GM23338 (cell line): ENCODE data around the gene EEF1A1. TPM values are rescaled to one million over a fixed set of nuclear protein-coding genes. Genes with fewer than 3 reads are reported as not detected.

Source experiments
- ATAC-seq: fragments of 200-7000 bp; cut with Tn5 transposase; 3 replicates; pipeline ENCODE4 v1.9.1; 2020
- DNase-seq: peaks from one replicate; pipeline ENCODE4 v3.0.0-alpha.2; 2015; ENCODE audit warnings: low spot score
- H2AFZ ChIP-seq: fragments of 200-600 bp; sonication (generic); 2 replicates; pipeline ENCODE4 v1.8.0; 2016; ENCODE audit warnings: antibody characterized with exemption, mild to moderate bottlenecking, moderate library complexity
- H3F3A ChIP-seq: fragments of 200-600 bp; sonication (generic); replicated peaks from 2 replicates; pipeline ENCODE4 v1.8.0; 2017; ENCODE audit warnings: antibody characterized with exemption, mixed run types, low read depth
- H3K27ac ChIP-seq: fragments of 200-600 bp; sonication (generic); 2 replicates; pipeline ENCODE4 v1.6.1; 2016; ENCODE audit warnings: low read depth
- H3K27me3 ChIP-seq: fragments of 200-600 bp; sonication (generic); 2 replicates; pipeline ENCODE4 v1.8.0; 2016; ENCODE audit warnings: mild to moderate bottlenecking, mixed run types, moderate library complexity; ENCODE audit not compliant: insufficient read depth
- H3K36me3 ChIP-seq: fragments of 200-600 bp; sonication (generic); 2 replicates; pipeline ENCODE4 v1.8.0; 2016; ENCODE audit warnings: mild to moderate bottlenecking; ENCODE audit not compliant: insufficient read depth
- H3K4me1 ChIP-seq: fragments of 200-600 bp; sonication (generic); 2 replicates; pipeline ENCODE4 v1.8.0; 2016; ENCODE audit warnings: mild to moderate bottlenecking, moderate library complexity; ENCODE audit not compliant: insufficient read depth
- H3K4me2 ChIP-seq: fragments of 200-600 bp; sonication (generic); 2 replicates; pipeline ENCODE4 v1.7.1; 2017; ENCODE audit warnings: mixed run types
- H3K4me3 ChIP-seq: fragments of 200-600 bp; sonication (generic); 2 replicates; pipeline ENCODE4 v1.6.1; 2016; ENCODE audit warnings: mixed run types
- H3K79me2 ChIP-seq: fragments of 200-600 bp; sonication (generic); replicated peaks from 2 replicates; pipeline ENCODE4 v1.8.0; 2017; ENCODE audit warnings: mild to moderate bottlenecking; ENCODE audit not compliant: insufficient read depth
- H3K9me2 ChIP-seq: fragments of 200-600 bp; sonication (generic); 2 replicates; pipeline ENCODE4 v1.8.0; 2017; ENCODE audit not compliant: insufficient read depth
- H4K20me1 ChIP-seq: fragments of 200-600 bp; sonication (generic); replicated peaks from 2 replicates; pipeline ENCODE4 v1.8.0; 2017; ENCODE audit warnings: mild to moderate bottlenecking; ENCODE audit not compliant: insufficient read depth
- H3K27ac Mint-ChIP-seq: 2 replicates; pipeline ENCODE4 v1.8.0; 2020; ENCODE audit warnings: inconsistent platforms, mild to moderate bottlenecking, moderate library complexity, mixed read lengths
- H3K27me3 Mint-ChIP-seq: 3 replicates; pipeline ENCODE4 v1.8.0; 2022; ENCODE audit warnings: low read depth, mild to moderate bottlenecking, moderate library complexity, mixed read lengths, inconsistent platforms; ENCODE audit not compliant: insufficient read depth, poor library complexity
- H3K36me3 Mint-ChIP-seq: 3 replicates; pipeline ENCODE4 v1.8.0; 2021; ENCODE audit warnings: low read depth, mild to moderate bottlenecking, inconsistent platforms, moderate library complexity, mixed read lengths
- H3K4me1 Mint-ChIP-seq: 3 replicates; pipeline ENCODE4 v1.8.0; 2020; ENCODE audit warnings: mild to moderate bottlenecking, inconsistent platforms, mixed read lengths
- H3K4me3 Mint-ChIP-seq: 3 replicates; pipeline ENCODE4 v1.8.0; 2021; ENCODE audit warnings: moderate library complexity, mild to moderate bottlenecking, inconsistent platforms, mixed read lengths
- H3K9me3 Mint-ChIP-seq: 3 replicates; pipeline ENCODE4 v1.8.0; 2020; ENCODE audit warnings: moderate library complexity, mild to moderate bottlenecking, inconsistent platforms, mixed read lengths
- CREB1 ChIP-seq: fragments of 250-450 bp; sonication (Bioruptor Pico); IDR thresholded peaks from 2 replicates; pipeline ENCODE4 v1.5.0; 2020; ENCODE audit warnings: low read depth, mild to moderate bottlenecking, moderate library complexity
- CTCF ChIP-seq, 2 experiments: fragments of 200-600 bp in 1 of 2; sonication (generic) in 1 of 2; conservative IDR thresholded peaks; 2 replicates each; pipeline versions ENCODE4 v1.5.1 to v1.6.1; 2016 to 2017; ENCODE audit warnings: antibody characterized with exemption in 2 of 2, low read depth in 2 of 2, mild to moderate bottlenecking in 2 of 2, moderate library complexity in 1 of 2
- ETS1 ChIP-seq: IDR thresholded peaks from 2 replicates; pipeline ENCODE4 v1.6.1; 2016; ENCODE audit warnings: antibody characterized with exemption
- EZH2 ChIP-seq: fragments of 200-600 bp; sonication (generic); IDR thresholded peaks from one replicate; pipeline ENCODE4 v1.8.0; 2017; ENCODE audit warnings: antibody characterized with exemption, mild to moderate bottlenecking, low read depth; ENCODE audit not compliant: unreplicated experiment
- EZH2phosphoT487 ChIP-seq: fragments of 200-600 bp; sonication (generic); IDR thresholded peaks from one replicate; pipeline ENCODE4 v1.8.1; 2018; ENCODE audit warnings: antibody characterized with exemption; ENCODE audit not compliant: unreplicated experiment
- JUNB ChIP-seq: IDR thresholded peaks from one replicate; pipeline ENCODE4 v1.6.1; 2016; ENCODE audit warnings: antibody characterized with exemption; ENCODE audit not compliant: unreplicated experiment
- NANOG ChIP-seq: IDR thresholded peaks from 2 replicates; pipeline ENCODE4 v1.6.1; 2016; ENCODE audit warnings: antibody characterized with exemption, borderline replicate concordance
- POLR2AphosphoS5 ChIP-seq: IDR thresholded peaks from 2 replicates; pipeline ENCODE4 v1.6.1; 2016; ENCODE audit warnings: antibody characterized with exemption, low read depth
- REST ChIP-seq: IDR thresholded peaks from one replicate; pipeline ENCODE4 v1.6.1; 2018; ENCODE audit warnings: antibody characterized with exemption; ENCODE audit not compliant: unreplicated experiment
- STAT1 ChIP-seq: IDR thresholded peaks from one replicate; pipeline ENCODE4 v1.6.1; 2016; ENCODE audit warnings: antibody characterized with exemption; ENCODE audit not compliant: unreplicated experiment
- ZNF114 ChIP-seq: fragments of 250-450 bp; sonication (Bioruptor Pico); IDR thresholded peaks from 2 replicates; pipeline ENCODE4 v1.5.0; 2020; ENCODE audit warnings: mild to moderate bottlenecking, moderate library complexity
- ZNF331 ChIP-seq: fragments of 250-450 bp; sonication (Bioruptor Pico); IDR thresholded peaks from 2 replicates; pipeline ENCODE4 v1.5.0; 2020; ENCODE audit warnings: low read depth, mild to moderate bottlenecking, moderate library complexity
- ZNF462 ChIP-seq: fragments of 250-450 bp; sonication (Bioruptor Pico); IDR thresholded peaks from 2 replicates; pipeline ENCODE4 v1.5.0; 2020; ENCODE audit warnings: mild to moderate bottlenecking, moderate library complexity
- polyA plus RNA-seq: library from polyadenylated mRNA; unstranded; fragments of >200 nt; fragmentation: Nextera tagmentation; extraction: Ambion mirVana; gene quantifications from 2 replicates; pipeline ENCODE4 v1.2.1, GENCODE V29; 2016
- total RNA-seq: library from RNA; depleted of rRNA; stranded (reverse); fragments of >200 nt; shearing (Covaris generic); gene quantifications from 2 replicates; pipeline ENCODE4 v1.2.3, GENCODE V29; 2014

EEF1A1 gene
- total and polyA plus RNA-seq, 2 experiments from 2014 or later = 7,677 to 12,342 TPM

GRCh38 chr6:73569121-73569520 lies 48.3 kb upstream of the EEF1A1 start:
- no peak overlapping the region for H3K27ac Mint-ChIP-seq
- TF ChIP-seq REST (no peak), NANOG (no peak), ETS1 (no peak), ZNF331 (CRISPR knock-in tag) (no peak), EZH2 (no peak), EZH2phosphoT487 (no peak), CTCF (conservative IDR thresholded peaks at IDR 0.05; ENCODE audit: low read depth in 2 of 2) (no peak), STAT1 (no peak), JUNB (no peak), ZNF462 (no peak), POLR2AphosphoS5 (no peak), CREB1 (CRISPR knock-in tag) (no peak), ZNF114 (CRISPR knock-in tag) (no peak)
- peaks cover 15% of the 10 kb centered on the region; the same call in 1 of the 2 replicates for H3K4me1 ChIP-seq

More at GRCh38 chr6:73569121-73569520, 48.3 kb upstream of the EEF1A1 start:
- H3K36me3 Mint-ChIP-seq = peaks cover 9% of the 10 kb centered on the region
- H3K27me3 Mint-ChIP-seq = peaks cover 11% of the 10 kb centered on the region
- Histone ChIP-seq H3K27me3 (no peaks in the 10 kb centered on the region), H4K20me1 (no peaks in the 10 kb centered on the region), H3K4me3 (no peak overlapping the region), H3F3A (0 out of 2 replicates have a peak, but pooled peaks cover 3% of the 10 kb centered on the region), H2AFZ (no peak overlapping the region), H3K9me2 (0 out of 2 replicates have a peak, but pooled peaks cover 5% of the 10 kb centered on the region), H3K79me2 (no peaks in the 10 kb centered on the region), H3K27ac (no peak overlapping the region), H3K36me3 (no peaks in the 10 kb centered on the region), H3K4me2 (no peak overlapping the region)
- H3K4me1 Mint-ChIP-seq = peaks cover 30% of the 10 kb centered on the region
- H3K9me3 Mint-ChIP-seq = peaks cover 13% of the 10 kb centered on the region
- no peak for DNase-seq
- H3K4me3 Mint-ChIP-seq = no peak overlapping the region
- no peak for ATAC-seq
